ENCODE measurements around the gene FAM219A.

The FAM219A gene

GRCh38 chr9:34451545-34451944 is 6.8 kb downstream of the FAM219A start:
- no peak overlapping the region for H3K4me2 ChIP-seq (ENCODE audit: low read depth, low read length, poor library complexity, severe bottlenecking)
- no peaks in the 10 kb centered on the region for H4K20me1 ChIP-seq (ENCODE audit: low read depth, low read length)
- H2AFZ ChIP-seq (ENCODE audit: low read depth, low read length, severe bottlenecking) = no peak overlapping the region
- TF ChIP-seq EZH2phosphoT487 (conservative IDR thresholded peaks at IDR 0.05; ENCODE audit: low read length) (no peak), CTCF (IDR thresholded peaks at IDR 0.05; ENCODE audit: insufficient read depth, low read length, poor library complexity, severe bottlenecking) (no peak)
- no peaks in the 10 kb centered on the region for H3K79me2 ChIP-seq (ENCODE audit: insufficient read depth, low read length)
- H3K9me3 ChIP-seq (ENCODE audit: insufficient read depth, low read length) = no peaks in the 10 kb centered on the region
- H3K27ac ChIP-seq (ENCODE audit: low read depth, low read length) = no peak overlapping the region
- no peaks in the 10 kb centered on the region for H3K27me3 ChIP-seq (ENCODE audit: low read length)
- H3K4me3 ChIP-seq (ENCODE audit: insufficient read depth, low read length, poor library complexity, severe bottlenecking) = no peak overlapping the region
- no peaks in the 10 kb centered on the region for H3K9me2 ChIP-seq (replicated peaks; ENCODE audit: insufficient read depth, low read length)
- no peaks in the 10 kb centered on the region for H3F3A ChIP-seq (ENCODE audit: insufficient read depth)
- H3K36me3 ChIP-seq (ENCODE audit: low read length) = no peaks in the 10 kb centered on the region
- no peak overlapping the region for H3K9ac ChIP-seq (ENCODE audit: low read length)

GRCh38 chr9:34451135-34451534 is 7.2 kb downstream of the FAM219A start:
- no peak overlapping the region for H3K4me3 ChIP-seq (ENCODE audit: insufficient read depth, low read length, poor library complexity, severe bottlenecking)
- no peaks in the 10 kb centered on the region for H3K36me3 ChIP-seq (ENCODE audit: low read length)
- no peak overlapping the region for H3K9ac ChIP-seq (ENCODE audit: low read length)
- H3K9me2 ChIP-seq (replicated peaks; ENCODE audit: insufficient read depth, low read length) = no peaks in the 10 kb centered on the region
- H3K79me2 ChIP-seq (ENCODE audit: insufficient read depth, low read length) = no peaks in the 10 kb centered on the region
- no peak overlapping the region for H3K4me2 ChIP-seq (ENCODE audit: low read depth, low read length, poor library complexity, severe bottlenecking)
- H3F3A ChIP-seq (ENCODE audit: insufficient read depth) = no peaks in the 10 kb centered on the region
- H3K27me3 ChIP-seq (ENCODE audit: low read length) = no peaks in the 10 kb centered on the region
- H2AFZ ChIP-seq (ENCODE audit: low read depth, low read length, severe bottlenecking) = no peak overlapping the region
- no peak overlapping the region for H3K27ac ChIP-seq (ENCODE audit: low read depth, low read length)
- H3K9me3 ChIP-seq (ENCODE audit: insufficient read depth, low read length) = no peaks in the 10 kb centered on the region
- no peak for TF ChIP-seq EZH2phosphoT487 (conservative IDR thresholded peaks at IDR 0.05; ENCODE audit: low read length)
- no peak for TF ChIP-seq CTCF (IDR thresholded peaks at IDR 0.05; ENCODE audit: insufficient read depth, low read length, poor library complexity, severe bottlenecking)
- H4K20me1 ChIP-seq (ENCODE audit: low read depth, low read length) = no peaks in the 10 kb centered on the region

GRCh38 chr9:34450644-34451043 is 7.7 kb downstream of the FAM219A start:
- H3K79me2 ChIP-seq (ENCODE audit: insufficient read depth, low read length) = no peaks in the 10 kb centered on the region
- H3K36me3 ChIP-seq (ENCODE audit: low read length) = no peaks in the 10 kb centered on the region
- no peak overlapping the region for H3K4me3 ChIP-seq (ENCODE audit: insufficient read depth, low read length, poor library complexity, severe bottlenecking)
- H3K27me3 ChIP-seq (ENCODE audit: low read length) = no peaks in the 10 kb centered on the region
- H3K9me2 ChIP-seq (replicated peaks; ENCODE audit: insufficient read depth, low read length) = no peaks in the 10 kb centered on the region
- H3K4me2 ChIP-seq (ENCODE audit: low read depth, low read length, poor library complexity, severe bottlenecking) = no peak overlapping the region
- no peak overlapping the region for H3K9ac ChIP-seq (ENCODE audit: low read length)
- no peaks in the 10 kb centered on the region for H3F3A ChIP-seq (ENCODE audit: insufficient read depth)
- H4K20me1 ChIP-seq (ENCODE audit: low read depth, low read length) = no peaks in the 10 kb centered on the region
- H2AFZ ChIP-seq (ENCODE audit: low read depth, low read length, severe bottlenecking) = no peak overlapping the region
- H3K9me3 ChIP-seq (ENCODE audit: insufficient read depth, low read length) = no peaks in the 10 kb centered on the region
- TF ChIP-seq EZH2phosphoT487 (conservative IDR thresholded peaks at IDR 0.05; ENCODE audit: low read length) (no peak), CTCF (IDR thresholded peaks at IDR 0.05; ENCODE audit: insufficient read depth, low read length, poor library complexity, severe bottlenecking) (no peak)
- no peak overlapping the region for H3K27ac ChIP-seq (ENCODE audit: low read depth, low read length)

Data from SU-DHL-6 (cell line).